NCI-H1417 (cell line): ENCODE data around the gene FABP3.

Experiments used
- DNase-seq, 3 experiments: peaks; one replicate each; lab custom pipeline; 2025; lab: John Stamatoyannopoulos, UW

FABP3 gene

GRCh38 chr1:31373056-31373896 lies at the start of gene FABP3:
Gene FABP3, minus strand, starts transcription at chr1:31373076. Its CDS starts 62 bp downstream, at chr1:31373014.
- peak; percentile 12 to 52 (median 26) for DNase-seq

GRCh38 chr1:31421371-31422040 lies 48.6 kb upstream of the FABP3 start:
- peak in 1 of 3 experiments; percentile 10 for DNase-seq

GRCh38 chr1:31420716-31421115 lies 47.8 kb upstream of the FABP3 start:
- no peak for DNase-seq

GRCh38 chr1:31418626-31419323 lies 45.9 kb upstream of the FABP3 start:
- DNase-seq, result no peak

- DNase-seq, result no peak
Measured at GRCh38 chr1:31417148-31417547, 44.3 kb upstream of the FABP3 start.

GRCh38 chr1:31416101-31416736 lies 43.3 kb upstream of the FABP3 start:
- DNase-seq, result no peak

- DNase-seq, result no peak
Measured at GRCh38 chr1:31415658-31416057, 42.8 kb upstream of the FABP3 start.

GRCh38 chr1:31414980-31415370 lies 42.1 kb upstream of the FABP3 start:
- DNase-seq, result no peak

GRCh38 chr1:31413405-31414001 lies 40.6 kb upstream of the FABP3 start:
- peak; percentile 26 to 53 (median 43) for DNase-seq

- DNase-seq, result peak; percentile 45 to 67 (median 50)
Measured at GRCh38 chr1:31412732-31413404, 40.0 kb upstream of the FABP3 start, which contains the start of gene SERINC2. Gene SERINC2, plus strand, starts transcription at chr1:31413213. Its CDS starts 53 bp downstream, at chr1:31413266.

- DNase-seq, result no peak
Measured at GRCh38 chr1:31412205-31412604, 39.3 kb upstream of the FABP3 start.

- DNase-seq, result no peak
Measured at GRCh38 chr1:31410871-31411270, 38.0 kb upstream of the FABP3 start.

GRCh38 chr1:31409946-31410858 lies 37.3 kb upstream of the FABP3 start:
- DNase-seq, result no peak

- no peak for DNase-seq
Measured at GRCh38 chr1:31408788-31409318, 36.0 kb upstream of the FABP3 start.

- DNase-seq, result no peak
Measured at GRCh38 chr1:31407029-31407626, 34.3 kb upstream of the FABP3 start.

GRCh38 chr1:31405578-31406245 lies 32.8 kb upstream of the FABP3 start:
- DNase-seq, result no peak

GRCh38 chr1:31401241-31401640 lies 28.4 kb upstream of the FABP3 start:
- no peak for DNase-seq

GRCh38 chr1:31400393-31400792 lies 27.5 kb upstream of the FABP3 start:
- no peak for DNase-seq

- no peak for DNase-seq
Measured at GRCh38 chr1:31399976-31400375, 27.1 kb upstream of the FABP3 start.
